GM19438 (cell line): ENCODE measurements around the gene BCL2L15.
A peak's percentile ranks its signal among the peaks of the same experiment; 100 is the strongest.

Source experiments
- ATAC-seq: cut with Tn5 transposase; IDR thresholded peaks from one replicate; pipeline ENCODE4 v1.9.1; 2021; ENCODE audit warnings: low read depth; ENCODE audit not compliant: unreplicated experiment

BCL2L15 gene

DNA sequence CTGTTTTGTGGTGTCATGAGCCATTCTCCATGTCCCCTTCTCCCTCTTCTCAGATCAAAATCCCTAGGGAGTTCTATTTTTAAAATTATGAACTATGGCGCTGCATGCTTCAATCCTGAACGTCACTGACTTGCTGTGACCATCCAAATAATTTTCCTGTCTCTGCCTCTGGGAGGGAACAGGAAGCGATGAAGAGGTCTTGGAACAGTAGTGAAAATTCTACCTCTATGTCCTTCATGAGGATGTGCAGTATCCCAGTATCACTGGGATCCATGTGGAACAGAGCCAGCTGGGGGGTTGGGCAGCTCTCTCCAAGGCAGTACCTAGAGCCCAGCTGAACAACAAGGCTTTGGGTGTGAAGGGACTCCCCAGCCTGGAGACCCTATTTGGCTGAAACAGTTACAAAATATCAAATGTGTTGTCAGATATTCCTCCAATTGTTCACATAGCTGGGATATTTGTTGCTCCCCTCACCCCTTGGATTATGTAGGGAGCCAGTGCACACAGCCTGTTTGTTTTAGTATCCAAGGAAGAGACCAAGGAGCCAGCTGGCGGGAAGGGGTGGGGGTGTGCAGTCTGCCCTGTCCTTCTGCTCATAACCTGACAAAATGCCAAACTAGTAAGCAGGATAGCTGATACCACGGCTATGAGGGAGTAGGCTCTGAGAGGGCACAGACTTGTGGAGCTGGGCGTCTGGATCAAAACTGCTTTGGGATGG, 25.4 kb upstream of the BCL2L15 start:
- ATAC-seq, result no peak

- ATAC-seq, result peak; percentile 4
Measured at GRCh38 chr1:113905435-113905861, 18.1 kb upstream of the BCL2L15 start.

GRCh38 chr1:113904674-113905434, 17.5 kb upstream of the BCL2L15 start, which contains the start of the genes AP4B1 and DCLRE1B:
AP4B1 (minus strand) TSS chr1:113904799; CDS start chr1:113904717, 82 bp downstream.
DCLRE1B (plus strand) TSS chr1:113905326; CDS start chr1:113905587, 261 bp downstream.
- peak; percentile 90 for ATAC-seq

DNA sequence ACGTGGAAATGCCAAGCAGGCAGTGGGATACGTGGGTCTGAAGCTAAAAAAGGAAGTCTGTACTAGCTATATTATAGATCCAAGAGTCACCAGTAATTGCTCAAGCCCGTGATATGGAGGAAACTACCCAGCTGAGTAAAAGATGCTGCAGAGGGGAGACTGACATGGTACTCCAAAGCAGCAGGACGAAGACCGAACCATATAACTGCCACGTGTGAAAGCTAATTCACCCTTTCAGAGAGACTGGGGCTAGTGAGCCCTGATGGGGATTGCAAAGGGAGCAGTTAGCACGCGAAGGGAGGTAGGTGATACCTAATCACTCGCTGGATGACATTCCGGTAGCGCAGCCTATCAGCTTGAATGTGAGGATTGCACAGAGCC, 16.9 kb upstream of the BCL2L15 start:
- peak; percentile 28 for ATAC-seq

DNA sequence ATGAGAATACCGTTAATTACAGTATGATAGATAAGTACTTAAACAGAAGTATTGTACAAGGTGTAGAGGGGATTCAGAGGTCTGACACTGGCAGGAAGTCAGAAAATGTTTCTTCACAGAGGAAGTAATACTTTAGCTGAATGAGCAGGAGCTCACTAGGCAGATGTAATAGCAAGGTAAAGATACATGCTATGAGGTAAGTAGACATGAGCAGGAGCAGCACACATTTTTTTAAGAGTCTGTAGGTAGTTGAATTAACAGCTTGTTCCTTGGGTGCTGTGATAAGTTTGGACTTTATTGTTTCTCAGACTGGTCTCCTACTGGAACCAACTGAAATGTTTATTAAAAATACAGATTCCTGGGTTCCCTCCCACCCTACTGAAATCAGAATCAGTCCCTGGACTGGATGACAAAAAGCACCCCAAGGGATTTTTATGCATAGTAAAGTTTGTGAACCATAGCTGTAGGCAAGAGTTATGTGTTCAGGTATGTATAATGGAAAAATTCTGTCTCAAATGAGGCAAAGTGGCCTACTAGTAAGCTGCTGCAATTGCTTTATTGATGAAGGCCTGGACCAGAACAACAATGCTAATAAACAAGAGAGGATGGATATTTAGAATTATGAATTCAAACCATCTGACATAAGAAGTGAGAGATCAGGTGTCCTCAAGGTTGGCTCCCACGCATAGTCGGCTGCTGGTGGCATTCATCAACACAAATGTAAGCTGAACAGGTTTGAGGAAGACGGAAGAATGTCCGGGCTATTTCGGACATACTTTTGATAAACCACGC, 16.3 kb upstream of the BCL2L15 start:
- no peak for ATAC-seq

DNA sequence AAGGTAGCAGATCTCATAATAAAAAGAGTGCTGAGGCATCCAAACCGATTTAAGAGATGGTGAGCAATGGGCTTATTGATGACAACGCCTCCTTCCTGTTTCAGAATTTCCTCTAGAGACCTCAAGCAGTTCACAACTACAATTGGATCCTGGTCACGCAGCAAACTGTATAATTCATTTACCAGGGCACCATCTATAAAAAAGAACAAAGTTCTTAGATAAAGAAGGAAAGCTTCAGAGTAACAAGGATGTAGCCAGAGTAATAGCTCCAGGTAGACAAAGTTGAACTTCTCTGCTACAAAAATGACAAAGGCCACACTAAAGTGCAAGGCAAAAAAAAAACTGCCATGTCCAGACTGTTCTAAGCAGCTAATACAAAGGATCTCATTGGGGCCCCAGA, 13.8 kb upstream of the BCL2L15 start:
- ATAC-seq, result no peak

- no peak for ATAC-seq
Measured at GRCh38 chr1:113899111-113899510, 11.7 kb upstream of the BCL2L15 start.

- ATAC-seq, result no peak
Measured at GRCh38 chr1:113898241-113898814, 10.9 kb upstream of the BCL2L15 start.

GRCh38 chr1:113895961-113896360, 8.6 kb upstream of the BCL2L15 start:
- no peak for ATAC-seq

DNA sequence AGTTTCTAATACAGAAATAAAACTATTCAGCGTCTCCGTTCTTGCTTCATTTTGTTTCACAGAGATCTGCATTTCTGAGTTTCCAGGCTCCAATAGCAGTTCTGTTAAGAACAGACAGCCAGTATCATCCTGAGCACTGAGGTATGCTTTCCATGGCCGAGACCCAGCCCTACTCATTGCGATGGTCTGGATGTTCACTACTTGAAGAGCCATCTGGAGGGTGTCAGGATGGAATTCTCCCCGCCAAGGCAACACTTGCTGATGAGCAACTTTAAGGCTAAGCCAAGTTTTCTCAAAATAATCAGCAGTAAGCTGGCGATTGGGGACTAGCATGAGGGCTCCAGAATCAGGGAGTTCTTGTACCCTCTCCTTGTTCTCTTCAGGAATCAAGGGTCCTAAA, 7.7 kb upstream of the BCL2L15 start:
- ATAC-seq, result no peak

- no peak for ATAC-seq
Measured at GRCh38 chr1:113893267-113893666, 5.9 kb upstream of the BCL2L15 start.

- ATAC-seq, result no peak
Measured at GRCh38 chr1:113891631-113892220, 4.3 kb upstream of the BCL2L15 start.

GRCh38 chr1:113890816-113891215, 3.4 kb upstream of the BCL2L15 start:
- no peak for ATAC-seq

GRCh38 chr1:113886417-113887401, 672 bp downstream of the BCL2L15 start:
- no peak for ATAC-seq

- no peak for ATAC-seq
Measured at GRCh38 chr1:113881661-113882060, 5.7 kb downstream of the BCL2L15 start.

GRCh38 chr1:113879739-113880038, 7.7 kb downstream of the BCL2L15 start:
- ATAC-seq, result no peak

- ATAC-seq, result no peak
Measured at GRCh38 chr1:113876176-113876575, 11.2 kb downstream of the BCL2L15 start.

DNA sequence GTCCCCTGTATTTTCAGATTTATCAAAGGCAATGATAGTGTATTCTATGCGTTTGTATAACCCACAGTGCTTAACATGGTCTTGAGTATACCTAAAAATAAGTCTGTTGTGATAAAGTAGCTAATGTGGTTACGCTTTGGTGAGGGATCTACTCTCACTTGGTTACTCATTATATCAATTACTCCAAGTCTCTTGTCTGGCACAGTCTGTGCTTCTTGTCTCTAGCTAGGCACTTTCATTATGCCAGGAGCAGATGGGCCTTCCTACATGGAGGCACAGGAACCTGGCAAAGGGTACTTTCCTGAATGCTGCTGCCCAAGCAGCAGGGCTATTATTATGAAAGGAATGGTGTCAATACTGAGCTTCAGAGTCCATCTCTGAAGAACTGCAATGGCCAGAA, 11.7 kb downstream of the BCL2L15 start:
- ATAC-seq, result peak; percentile 33
